Kasumi-1 (cell line): ENCODE measurements around the gene RMND1.
"Not testable (repeated sequence)": the region's sequence is repeated elsewhere in the genome, so short reads cannot be mapped to it uniquely, and the experiment has no call there.

ENCODE experiments used
- DNase-seq, 2 experiments: peaks; one replicate each; lab custom pipeline; 2025; lab: John Stamatoyannopoulos, UW

RMND1 gene

GRCh38 chr6:151384151-151384550 lies 67.8 kb downstream of the RMND1 start:
- DNase-seq = no peak

- DNase-seq = not testable (repeated sequence)
Measured at GRCh38 chr6:151382631-151383030, 69.3 kb downstream of the RMND1 start.

DNA sequence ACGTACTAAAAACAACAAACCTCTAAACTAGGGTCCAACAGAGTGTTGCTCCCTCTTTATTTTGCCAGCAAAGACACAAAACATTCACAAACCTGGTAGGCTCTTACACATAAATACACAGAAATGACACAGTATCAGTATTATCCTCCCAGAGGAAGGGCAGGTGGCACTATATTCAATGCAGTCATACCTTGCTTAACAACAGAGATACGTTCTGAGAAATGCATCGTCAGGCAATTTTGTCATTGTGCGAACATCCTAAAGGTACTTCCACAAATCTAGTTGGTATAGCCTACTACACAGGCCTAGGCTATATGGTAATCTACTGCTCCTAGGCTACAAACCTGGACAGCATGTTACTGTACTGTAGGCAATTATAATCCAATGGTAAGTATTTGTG lies 70.2 kb downstream of the RMND1 start:
- DNase-seq = no peak

DNA sequence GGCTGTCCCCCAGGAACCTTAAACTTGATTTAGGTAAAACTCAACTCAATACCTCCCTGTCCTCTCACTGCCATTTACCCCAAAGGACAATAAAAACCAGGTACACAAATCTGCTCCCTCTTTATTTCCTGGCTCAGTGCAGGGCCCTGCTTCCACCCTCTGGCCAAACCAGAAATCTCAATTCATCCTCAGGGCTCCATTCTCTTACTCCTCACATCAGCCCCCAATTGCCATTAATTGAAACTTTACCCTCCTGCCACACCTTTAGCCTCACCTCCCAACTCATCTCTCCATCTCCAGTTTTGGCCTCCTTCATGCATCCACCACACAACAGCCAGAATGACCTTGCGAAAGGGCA lies 71.1 kb downstream of the RMND1 start:
- DNase-seq = no peak

DNA sequence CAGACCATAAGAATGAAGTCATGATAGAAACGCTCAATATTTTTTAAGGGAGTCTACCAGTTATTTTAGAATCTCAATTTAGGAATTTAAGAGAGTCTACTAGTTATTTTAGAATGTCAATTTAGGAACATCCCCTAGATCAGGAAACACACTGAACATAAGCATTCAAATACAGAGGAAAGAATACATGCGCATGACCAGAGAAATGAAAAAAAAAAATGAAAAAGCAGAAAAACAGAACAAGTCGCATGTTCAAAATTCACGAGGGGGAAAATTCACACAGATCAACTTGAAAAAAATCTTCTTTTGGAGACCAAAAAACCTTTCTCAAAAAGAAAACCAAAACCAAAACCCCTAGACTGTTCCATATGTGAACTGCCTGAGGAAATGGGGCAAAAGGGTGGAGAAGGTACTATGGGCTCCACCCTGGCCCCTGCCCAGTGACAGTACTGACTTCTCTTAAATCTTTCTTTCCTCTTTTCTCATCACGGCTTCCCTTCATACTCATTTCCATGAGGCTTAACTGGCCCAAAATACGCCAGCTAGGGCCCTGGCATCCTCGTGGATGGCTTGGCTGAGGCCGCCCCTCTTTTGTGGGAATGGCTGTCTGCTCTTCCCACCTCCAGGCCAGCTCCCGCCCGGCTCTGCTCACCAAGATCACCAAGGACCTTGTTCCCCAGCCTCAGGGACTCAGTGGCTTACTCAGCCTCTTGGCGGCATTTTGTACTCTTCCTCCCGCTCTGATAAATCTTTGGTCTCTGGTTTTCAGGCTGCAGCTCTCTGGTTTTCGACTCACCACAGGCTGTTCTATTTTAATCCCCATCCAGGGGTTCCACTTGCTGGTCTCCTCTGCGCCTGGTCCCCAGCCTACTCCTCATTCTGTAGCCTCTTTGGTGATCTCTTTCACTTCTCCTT lies 71.7 kb downstream of the RMND1 start:
- DNase-seq = no peak

GRCh38 chr6:151377095-151377494 lies 74.8 kb downstream of the RMND1 start:
- no peak for DNase-seq

DNA sequence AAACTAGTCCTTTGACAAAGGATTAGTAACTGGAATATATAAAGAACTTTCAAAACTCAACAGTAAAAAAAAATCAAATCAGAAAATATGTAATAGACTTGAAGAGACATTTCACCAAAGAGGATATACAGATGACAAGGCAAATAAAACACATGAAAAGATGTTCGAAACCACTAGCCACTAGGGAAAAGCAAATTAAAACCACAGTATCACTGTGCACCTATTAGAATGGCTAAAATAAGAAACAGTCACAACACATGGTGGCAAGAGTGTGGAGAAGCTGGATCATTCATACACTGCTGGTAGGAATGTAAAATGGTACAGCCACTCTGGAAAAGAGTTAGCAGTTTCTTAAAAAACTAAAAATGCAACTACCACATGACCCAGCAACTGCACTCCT lies 75.5 kb downstream of the RMND1 start:
- no peak for DNase-seq

GRCh38 chr6:151375833-151376232 lies 76.1 kb downstream of the RMND1 start:
- no peak for DNase-seq

DNA sequence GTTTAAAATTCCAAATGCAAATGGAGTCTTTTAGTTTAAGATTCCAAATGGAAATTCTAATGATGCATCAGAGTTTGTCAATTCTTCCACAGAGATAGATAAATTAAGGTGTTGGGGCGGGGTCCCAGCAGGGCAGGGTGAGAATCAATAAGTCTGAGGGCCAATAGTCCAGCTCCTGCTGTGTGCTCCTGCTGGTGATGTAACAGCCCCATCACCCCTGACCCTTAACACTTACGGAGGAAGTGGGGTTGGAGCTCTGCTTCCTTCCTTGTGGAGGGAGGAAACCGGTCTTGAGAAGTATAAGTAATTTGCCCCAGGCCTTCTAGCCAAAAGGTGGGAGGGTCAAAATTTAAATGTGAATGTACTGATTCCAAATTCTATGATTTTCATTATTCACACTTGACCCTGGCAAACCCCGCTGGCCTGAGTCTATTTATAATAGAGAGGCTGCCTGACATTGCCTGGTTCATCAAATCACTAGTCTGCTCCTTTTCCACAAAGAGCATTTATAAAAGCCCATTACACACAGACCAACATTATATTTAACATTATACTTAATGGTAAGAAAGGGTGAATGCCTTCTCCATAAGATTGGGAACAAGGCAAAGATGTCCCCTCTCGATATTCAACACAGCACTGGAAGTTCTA lies 77.8 kb downstream of the RMND1 start:
- DNase-seq = no peak

DNA sequence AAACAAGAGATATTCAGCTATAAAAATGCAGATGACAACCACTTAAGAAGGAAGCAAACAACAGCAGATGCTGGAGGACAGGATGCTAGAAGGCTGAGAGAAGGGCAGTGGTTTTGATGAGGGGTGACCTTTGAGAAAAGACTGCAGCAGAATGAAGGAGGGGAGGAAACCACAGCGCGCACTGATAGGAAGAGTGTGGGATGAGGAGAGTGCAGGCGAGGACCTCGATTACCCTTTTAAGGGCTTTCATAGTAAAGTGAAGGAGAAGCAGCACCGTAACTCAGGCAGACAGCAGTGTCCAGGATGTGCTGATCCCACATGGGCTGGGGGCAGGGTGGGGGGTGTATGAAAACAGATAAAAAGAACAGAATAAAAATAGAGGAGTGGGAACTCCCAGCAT lies 79.8 kb downstream of the RMND1 start:
- DNase-seq = no peak

- DNase-seq = no peak
Measured at GRCh38 chr6:151370509-151371078, 81.3 kb downstream of the RMND1 start.

DNA sequence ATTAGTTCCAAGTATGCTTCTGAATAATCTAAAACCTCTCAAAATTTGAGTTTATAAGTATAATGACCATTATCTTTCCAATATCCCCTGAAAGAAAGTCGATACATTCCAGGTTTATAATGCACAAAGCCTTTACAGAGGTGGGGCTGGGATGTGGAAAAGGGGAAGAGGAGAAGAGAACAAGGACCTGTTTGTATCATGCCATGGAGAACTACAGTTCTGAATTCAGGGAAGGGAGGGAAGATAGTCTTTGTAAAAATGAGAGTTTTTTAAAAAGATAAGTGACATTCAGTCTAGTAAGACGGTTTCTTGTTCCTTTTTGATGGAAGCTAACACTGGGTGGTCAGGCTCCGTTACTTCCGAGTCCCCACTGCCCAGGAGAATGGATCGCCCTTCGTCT lies 86.7 kb downstream of the RMND1 start:
- DNase-seq = no peak

- no peak for DNase-seq
Measured at GRCh38 chr6:151359486-151359885, 92.4 kb downstream of the RMND1 start.

GRCh38 chr6:151358475-151358874 lies 93.5 kb downstream of the RMND1 start:
- DNase-seq = no peak

GRCh38 chr6:151357758-151358436 lies 94.0 kb downstream of the RMND1 start:
- no peak for DNase-seq

DNA sequence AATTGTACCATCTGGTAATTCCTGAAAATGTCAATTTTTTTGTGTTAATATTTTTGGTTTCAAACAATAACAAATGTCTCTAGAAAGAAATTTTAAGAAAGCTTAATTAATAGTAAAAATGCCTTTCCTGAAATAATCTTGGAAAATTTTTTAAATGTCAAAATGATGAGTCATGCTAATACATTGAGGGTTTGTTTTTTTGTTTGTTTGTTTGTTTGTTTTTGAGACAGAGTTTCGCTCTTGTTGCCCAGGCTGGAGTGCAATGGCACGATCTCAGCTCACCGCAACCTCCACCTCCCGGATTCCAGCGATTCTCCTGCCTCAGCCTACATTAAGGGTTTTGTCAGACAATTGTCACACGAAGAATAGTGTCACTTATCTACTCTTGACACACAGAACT lies 94.9 kb downstream of the RMND1 start:
- not testable (repeated sequence) for DNase-seq
